Measurements from ENCODE around the gene ETV6. TPM values are rescaled to one million over a fixed set of nuclear protein-coding genes. Genes with fewer than 3 reads are reported as not detected.

Gene ETV6
- total RNA-seq, 2 experiments from 2014 or later, result 43.2 to 47.2 TPM

- ChIA-PET POLR2A (no interaction called here), CTCF (no interaction called here)
These were observed 200.5 kb downstream of the ETV6 start for GRCh38 chr12:11849757-11850504.

GRCh38 chr12:11853126-11853525 lies 203.7 kb downstream of the ETV6 start:
- ChIA-PET POLR2A (no interaction called here), CTCF (no interaction called here)

GRCh38 chr12:11854011-11854499 lies 204.6 kb downstream of the ETV6 start:
- ChIA-PET CTCF (no interaction called here), POLR2A (interaction anchor here (0.5 kb wide), 1 partner anchor 1184 kb away, joined by 3 read pairs; no protein-coding TSS in a partner anchor)

DNA sequence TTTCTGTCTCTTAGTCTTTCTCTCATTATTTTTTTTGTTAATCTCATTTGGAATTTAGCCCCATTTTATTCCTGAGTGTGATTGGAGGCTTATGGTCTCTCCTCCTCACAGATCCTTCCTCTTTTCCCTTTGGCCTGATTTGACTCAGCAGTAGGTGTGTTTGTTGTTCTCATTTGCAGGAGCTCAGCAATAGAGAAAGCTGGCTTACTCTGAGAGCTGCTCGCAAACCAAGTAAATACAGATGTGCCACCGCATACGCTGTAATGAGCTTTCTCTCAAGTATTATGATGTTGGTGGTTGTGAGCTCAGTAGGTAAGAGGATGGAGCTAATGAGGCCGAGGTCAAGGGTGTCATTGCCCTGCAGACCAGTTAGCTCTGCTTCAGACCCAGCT lies 206.5 kb downstream of the ETV6 start:
- ChIA-PET POLR2A (no interaction called here), CTCF (interaction anchor here (0.6 kb wide), 1 partner anchor 30 kb away, joined by 4 read pairs; no protein-coding TSS in a partner anchor)

DNA sequence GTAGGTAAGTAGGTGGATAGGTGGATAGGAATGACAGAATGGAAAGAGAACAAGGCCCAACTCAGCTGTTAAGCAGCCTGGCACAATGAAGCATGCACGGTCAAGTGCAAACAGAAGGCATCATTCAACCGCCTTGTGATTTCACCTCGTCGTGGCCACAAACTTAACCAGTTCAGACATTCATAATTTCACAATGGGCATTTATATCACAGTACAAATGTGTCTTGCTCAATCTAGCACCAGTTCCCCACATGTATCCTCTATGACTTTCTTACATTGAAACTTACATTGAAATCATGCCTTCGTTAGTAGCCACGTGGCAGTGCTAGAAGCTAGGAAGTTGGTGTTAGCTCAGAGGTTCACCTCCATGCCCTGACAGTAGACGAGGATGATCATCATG lies 207.5 kb downstream of the ETV6 start:
- POLR2A ChIA-PET, result no interaction called here
- CTCF ChIA-PET, result no interaction called here

- ChIA-PET POLR2A (no interaction called here), CTCF (interaction anchor here (0.6 kb wide), 1 partner anchor 93 kb away, joined by 3 read pairs; no protein-coding TSS in a partner anchor)
These were observed 210.4 kb downstream of the ETV6 start for GRCh38 chr12:11859705-11860425.

GRCh38 chr12:11861155-11861863 lies 211.8 kb downstream of the ETV6 start:
- POLR2A ChIA-PET, result no interaction called here
- CTCF ChIA-PET, result no interaction called here

DNA sequence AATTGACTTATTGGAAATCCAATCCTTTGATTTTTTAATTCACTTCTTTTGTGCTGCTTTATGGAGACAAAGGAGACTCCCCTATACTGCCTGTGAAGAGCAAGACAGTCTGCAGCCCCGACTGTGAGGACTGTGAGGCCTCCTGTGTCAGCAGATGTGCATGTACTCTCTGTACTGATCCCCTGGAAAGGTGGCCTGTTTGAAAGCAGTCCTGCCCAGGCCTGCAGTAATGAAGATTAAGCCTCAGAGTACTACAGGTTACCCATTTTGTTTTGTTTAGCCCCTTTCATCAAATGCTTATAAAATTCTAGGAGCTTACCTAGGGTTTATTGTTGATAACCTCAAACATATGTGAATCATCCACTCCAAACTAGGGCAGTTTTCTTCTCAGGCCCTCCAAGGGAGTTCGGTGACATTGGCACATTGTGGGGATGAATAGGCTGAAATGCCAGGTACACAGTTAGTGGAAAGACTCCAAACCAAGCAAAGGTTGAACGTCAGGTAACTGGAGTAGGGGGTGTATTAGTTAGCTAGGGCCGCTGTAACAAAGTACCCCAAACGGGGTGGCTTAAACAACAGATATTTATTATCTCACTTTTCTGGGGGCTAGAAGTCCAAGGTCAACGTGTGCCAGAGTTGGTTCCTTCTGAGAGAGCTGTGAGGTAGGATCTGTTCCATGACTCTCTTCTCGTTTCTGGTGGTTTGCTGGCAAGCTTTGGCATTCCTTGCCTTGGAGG lies 212.6 kb downstream of the ETV6 start:
- POLR2A ChIA-PET, result no interaction called here
- CTCF ChIA-PET, result no interaction called here

- POLR2A ChIA-PET, result no interaction called here
- CTCF ChIA-PET, result no interaction called here
These were observed 213.3 kb downstream of the ETV6 start for GRCh38 chr12:11862798-11863197.

GRCh38 chr12:11863478-11863906 lies 214.0 kb downstream of the ETV6 start:
- ChIA-PET POLR2A (no interaction called here), CTCF (no interaction called here)

- ChIA-PET POLR2A (no interaction called here), CTCF (no interaction called here)
These were observed 214.5 kb downstream of the ETV6 start for GRCh38 chr12:11863988-11864387.

DNA sequence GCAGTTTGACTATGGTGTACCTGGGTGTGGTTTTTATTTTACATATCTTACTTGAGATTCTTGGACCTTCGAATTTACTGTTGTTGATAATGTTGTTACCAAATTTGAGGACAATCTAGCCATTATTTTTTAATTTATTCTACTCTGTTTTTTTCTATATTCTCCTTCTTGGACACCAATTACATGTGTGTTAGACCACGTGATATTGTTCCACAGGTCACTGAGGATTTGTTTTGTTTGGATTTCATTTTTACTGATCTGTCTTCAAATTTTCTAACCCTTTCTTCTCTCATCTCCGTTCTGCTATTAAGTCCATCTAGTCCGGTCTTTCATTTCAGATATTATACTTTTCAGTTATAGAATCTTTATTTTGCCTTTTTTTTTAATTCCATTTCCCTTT lies 216.3 kb downstream of the ETV6 start:
- ChIA-PET POLR2A (no interaction called here), CTCF (no interaction called here)

DNA sequence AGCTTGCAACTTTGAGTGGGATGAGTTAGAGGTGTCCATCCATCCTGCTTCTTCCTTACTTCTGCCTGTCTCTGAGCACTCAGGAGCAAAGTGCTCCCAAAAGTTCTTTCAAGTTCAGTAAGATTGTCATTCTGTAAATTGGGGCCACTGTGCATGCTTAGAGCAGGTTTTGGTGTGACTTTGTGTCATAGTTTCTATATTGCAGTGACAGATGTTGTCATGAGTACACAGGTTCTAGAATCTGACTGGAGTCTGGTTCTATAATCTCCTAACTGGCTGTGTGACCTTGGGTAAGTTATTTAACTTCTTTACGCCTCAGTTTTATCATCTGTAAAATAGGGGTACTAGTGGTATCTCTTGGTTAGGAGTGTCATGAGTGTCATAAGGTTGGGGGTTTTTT lies 218.6 kb downstream of the ETV6 start:
- ChIA-PET POLR2A (no interaction called here), CTCF (interaction anchor here (0.6 kb wide), 1 partner anchor 143 kb away, joined by 3 read pairs; no protein-coding TSS in a partner anchor)

GRCh38 chr12:11869406-11869805 lies 219.9 kb downstream of the ETV6 start:
- POLR2A ChIA-PET, result no interaction called here
- CTCF ChIA-PET, result no interaction called here

- POLR2A ChIA-PET, result no interaction called here
- CTCF ChIA-PET, result interaction anchor here (0.7 kb wide), 1 partner anchor 167 kb away, joined by 3 read pairs; no protein-coding TSS in a partner anchor
These were observed 220.6 kb downstream of the ETV6 start for GRCh38 chr12:11870041-11870451.

DNA sequence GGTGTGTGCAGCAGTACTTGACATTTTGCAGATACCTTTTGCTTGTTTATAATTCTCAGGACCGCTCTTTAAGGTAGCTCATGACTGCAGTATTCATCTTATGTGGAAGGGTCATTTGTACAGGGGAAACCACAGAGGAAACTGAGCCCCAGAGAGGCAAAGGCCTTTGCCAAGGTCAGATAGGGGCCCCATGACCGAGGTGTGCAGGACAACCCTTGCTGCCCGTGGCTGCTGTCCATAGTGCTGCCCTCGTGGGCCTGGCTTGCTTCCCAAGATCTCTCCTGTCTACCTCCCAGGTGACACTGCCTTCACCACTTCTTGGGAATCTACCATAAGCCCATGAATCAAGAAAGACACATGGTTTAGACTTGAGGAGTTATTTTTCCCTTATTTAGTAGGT lies 222.6 kb downstream of the ETV6 start:
- ChIA-PET CTCF (no interaction called here), POLR2A (no interaction called here)

- CTCF ChIA-PET, result interaction anchor here (0.9 kb wide), 1 partner anchor 110 kb away, joined by 3 read pairs; no protein-coding TSS in a partner anchor
- POLR2A ChIA-PET, result no interaction called here
These were observed 226.0 kb downstream of the ETV6 start for GRCh38 chr12:11875414-11875935.

GRCh38 chr12:11876307-11876706 lies 226.8 kb downstream of the ETV6 start:
- ChIA-PET CTCF (no interaction called here), POLR2A (no interaction called here)

DNA sequence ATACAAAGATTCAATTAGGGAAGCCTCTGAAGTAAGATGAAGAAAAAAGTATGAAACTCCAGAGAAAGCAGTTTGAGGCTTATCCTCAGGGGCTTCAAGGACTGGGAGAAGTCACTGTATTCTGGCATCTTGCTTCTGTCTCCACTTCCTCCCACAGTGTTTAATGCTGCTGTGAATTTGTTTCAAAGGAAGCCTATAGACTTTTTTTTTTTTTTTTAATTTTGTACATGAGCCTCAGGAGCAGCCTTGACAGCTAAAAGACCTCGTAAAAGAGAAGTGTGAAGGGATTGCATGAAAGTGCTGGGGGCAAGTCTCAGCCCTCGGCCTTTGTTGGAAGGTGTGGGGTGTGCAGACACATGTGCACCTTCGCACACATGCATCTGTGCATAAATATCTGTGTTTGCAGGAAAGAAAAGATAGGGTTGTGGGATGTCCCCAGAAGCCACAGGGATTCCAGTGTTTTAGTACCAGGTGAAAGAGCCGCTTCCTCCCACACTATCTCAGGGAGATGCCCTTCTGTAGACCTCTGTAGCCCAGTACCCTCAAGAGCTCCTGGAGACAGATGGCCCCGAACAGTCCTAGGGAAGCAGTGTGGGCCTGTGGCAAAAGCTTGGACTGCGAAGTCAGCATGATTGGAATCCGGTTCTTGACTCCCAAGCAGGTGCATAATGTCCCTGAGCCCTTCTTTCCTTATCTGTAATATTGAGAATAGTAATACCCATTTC lies 227.8 kb downstream of the ETV6 start:
- CTCF ChIA-PET, result interaction anchor here (1.0 kb wide), 1 partner anchor 55 kb away, joined by 3 read pairs; no protein-coding TSS in a partner anchor
- POLR2A ChIA-PET, result no interaction called here

Measured in activated CD8-positive, alpha-beta memory T cell treated with anti-CD3 and anti-CD28 coated beads for 36 hours (primary cell).